ENCODE measurements around the gene FBXO17.

DNA sequence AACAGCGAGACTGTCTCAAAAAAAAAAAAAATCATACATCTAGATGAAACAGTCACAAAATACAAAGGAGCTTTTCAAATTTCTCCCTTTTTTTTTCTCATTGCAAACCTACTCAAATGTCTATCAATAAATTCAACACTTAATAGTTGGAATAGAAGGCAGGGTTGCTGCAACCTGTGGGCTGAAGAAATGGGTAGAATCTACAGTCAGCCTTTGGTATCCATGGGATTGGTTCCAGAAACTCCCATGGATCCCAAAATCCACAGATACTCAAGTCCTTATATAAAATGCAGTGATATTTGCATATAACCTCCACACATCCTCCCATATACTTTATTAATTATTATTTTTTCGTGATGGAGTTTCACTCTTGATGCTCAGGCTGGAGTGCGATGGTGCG, 42.1 kb upstream of the FBXO17 start:
- TF ChIP-seq, protein P1, sequence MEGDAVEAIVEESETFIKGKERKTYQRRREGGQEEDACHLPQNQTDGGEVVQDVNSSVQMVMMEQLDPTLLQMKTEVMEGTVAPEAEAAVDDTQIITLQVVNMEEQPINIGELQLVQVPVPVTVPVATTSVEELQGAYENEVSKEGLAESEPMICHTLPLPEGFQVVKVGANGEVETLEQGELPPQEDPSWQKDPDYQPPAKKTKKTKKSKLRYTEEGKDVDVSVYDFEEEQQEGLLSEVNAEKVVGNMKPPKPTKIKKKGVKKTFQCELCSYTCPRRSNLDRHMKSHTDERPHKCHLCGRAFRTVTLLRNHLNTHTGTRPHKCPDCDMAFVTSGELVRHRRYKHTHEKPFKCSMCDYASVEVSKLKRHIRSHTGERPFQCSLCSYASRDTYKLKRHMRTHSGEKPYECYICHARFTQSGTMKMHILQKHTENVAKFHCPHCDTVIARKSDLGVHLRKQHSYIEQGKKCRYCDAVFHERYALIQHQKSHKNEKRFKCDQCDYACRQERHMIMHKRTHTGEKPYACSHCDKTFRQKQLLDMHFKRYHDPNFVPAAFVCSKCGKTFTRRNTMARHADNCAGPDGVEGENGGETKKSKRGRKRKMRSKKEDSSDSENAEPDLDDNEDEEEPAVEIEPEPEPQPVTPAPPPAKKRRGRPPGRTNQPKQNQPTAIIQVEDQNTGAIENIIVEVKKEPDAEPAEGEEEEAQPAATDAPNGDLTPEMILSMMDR (IDR thresholded peaks at IDR 0.05): no peak
- no peak for TF ChIP-seq POLR2A (IDR thresholded peaks at IDR 0.05)
